Esophagus muscularis mucosa (tissue), 3 donors: ENCODE results near the gene TSPAN5.

ENCODE experiments used
- CTCF ChIP-seq, 3 experiments: fragments of 200-600 bp in 2 of 3; fragments of 450-650 bp in 1 of 3; sonication (generic) in 2 of 3; IDR thresholded peaks; one replicate each; pipeline ENCODE4 v1.5.1; 2017 to 2019; ENCODE audit warnings: antibody characterized with exemption in 3 of 3, mild to moderate bottlenecking in 2 of 3, moderate library complexity in 1 of 3
- EP300 ChIP-seq: sonication (generic); formaldehyde crosslinking; IDR thresholded peaks from one replicate; pipeline ENCODE4 v1.6.1; 2017; ENCODE audit warnings: antibody characterized with exemption

DNA sequence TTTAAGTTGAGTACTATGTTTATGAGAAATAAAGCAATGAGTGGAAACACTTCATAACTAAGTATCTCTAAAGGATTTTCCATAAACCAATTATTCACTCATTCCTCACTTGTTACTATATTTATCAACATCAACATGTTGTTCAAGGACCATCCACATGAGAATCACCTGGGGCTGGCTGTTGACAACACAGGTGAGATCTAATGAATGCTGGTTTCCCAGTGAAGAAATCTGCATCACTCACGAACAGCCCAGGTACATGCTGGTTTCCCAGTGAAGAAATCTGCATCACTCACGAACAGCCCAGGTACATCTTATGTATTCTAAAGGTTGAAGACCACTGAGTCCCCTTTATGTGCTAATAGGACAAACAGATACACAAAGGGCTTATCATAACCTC lies 32.5 kb downstream of the TSPAN5 start:
- TF ChIP-seq EP300 (no peak), CTCF (IDR thresholded peaks at IDR 0.05) (no peak)
